A549 (cell line): Measurements from ENCODE around the gene ALPI. TPM values are rescaled to one million over a fixed set of nuclear protein-coding genes. Genes with fewer than 3 reads are reported as not detected.

Experiments
- ATAC-seq, 2 experiments: fragments of 200-7000 bp in 1 of 2; fragments of >200 bp in 1 of 2; cut with Nextera tagmentation in 1 of 2; cut with Tn5 transposase in 1 of 2; 3 replicates each; pipeline versions ENCODE4 v1.8.0 to v1.9.1; 2018 to 2020; ENCODE audit warnings: mild to moderate bottlenecking in 1 of 2, moderate library complexity in 1 of 2
- CTCF ChIA-PET: fragments of 300-600 bp; sonication (Branson Sonifier 250); formaldehyde crosslinking; extraction: SDS; loops from one replicate; lab custom pipeline; 2021; ENCODE audit warnings: antibody characterized with exemption, inconsistent platforms; lab: Yijun Ruan, JAX
- POLR2A ChIA-PET: fragments of 350-600 bp; formaldehyde crosslinking; extraction: SDS; loops from one replicate; lab custom pipeline; 2021; ENCODE audit warnings: antibody characterized with exemption, inconsistent platforms; lab: Yijun Ruan, JAX
- DNase-seq, 2 experiments: peaks; one replicate each; pipeline versions ENCODE4 v3.0.0 to v3.0.0-alpha.2; 2011 to 2016; ENCODE audit warnings: low read depth in 1 of 2, low spot score in 1 of 2
- FAIRE-seq: peaks from 2 replicates; lab custom pipeline; 2011; peaks lifted over from hg19 to GRCh38; lab: Jason Lieb, UNC
- H3K27ac ChIP-seq, 2 experiments: fragments of >200 bp; sonication (Bioruptor Twin); formaldehyde crosslinking; 3 replicates each; pipeline ENCODE4 v1.5.1; 2016 to 2017
- H3K4me1 ChIP-seq: fragments of >200 bp; sonication (Bioruptor Twin); formaldehyde crosslinking; 3 replicates; pipeline ENCODE4 v1.6.1; 2016
- H3K4me2 ChIP-seq: fragments of >200 bp; sonication (Bioruptor Twin); formaldehyde crosslinking; 3 replicates; pipeline ENCODE4 v1.6.1; 2016
- H3K4me3 ChIP-seq: fragments of >200 bp; sonication (Bioruptor Twin); formaldehyde crosslinking; 3 replicates; pipeline ENCODE4 v1.5.1; 2016
- H3K9me3 ChIP-seq: fragments of >200 bp; sonication (Bioruptor Twin); formaldehyde crosslinking; 3 replicates; pipeline ENCODE4 v1.6.1; 2016
- BCL3 ChIP-seq: fragments of >200 bp; sonication (Bioruptor Twin); formaldehyde crosslinking; IDR thresholded peaks from 3 replicates; pipeline ENCODE4 v1.6.1; 2016
- ELK1 ChIP-seq: fragments of 150-350 bp; IDR thresholded peaks from 2 replicates; pipeline ENCODE4 v1.6.1; 2014; ENCODE audit warnings: low read depth, mild to moderate bottlenecking, low read length
- EP300 ChIP-seq, 2 experiments: fragments of >200 bp; sonication (Bioruptor Twin); formaldehyde crosslinking; IDR thresholded peaks; 2 replicates in 1 of 2; 3 replicates in 1 of 2; pipeline ENCODE4 v1.6.1; 2016 to 2017
- FOSB ChIP-seq: fragments of 250-450 bp; sonication (Bioruptor Pico); IDR thresholded peaks from 2 replicates; pipeline ENCODE4 v1.5.0; 2020; ENCODE audit warnings: mild to moderate bottlenecking, moderate library complexity
- FOXS1 ChIP-seq: fragments of 250-450 bp; sonication (Bioruptor Pico); IDR thresholded peaks from 2 replicates; pipeline ENCODE4 v1.5.0; 2020; ENCODE audit warnings: mild to moderate bottlenecking, moderate library complexity
- GATA3 ChIP-seq: IDR thresholded peaks from 2 replicates; pipeline ENCODE4 v1.6.1; 2012; ENCODE audit warnings: borderline replicate concordance
- JUN ChIP-seq, 2 experiments: fragments of >200 bp; sonication (Bioruptor Twin); formaldehyde crosslinking; IDR thresholded peaks; 2 replicates in 1 of 2; 3 replicates in 1 of 2; pipeline ENCODE4 v1.6.1; 2016 to 2017
- MAFK ChIP-seq: fragments of 450-650 bp; IDR thresholded peaks from 2 replicates; pipeline ENCODE4 v1.6.1; 2014; ENCODE audit not compliant: partially characterized antibody
- POLR2AphosphoS2 ChIP-seq: conservative IDR thresholded peaks from 2 replicates; pipeline ENCODE4 v1.6.1; 2012; ENCODE audit warnings: low read length, improper control_type of control experiment, inconsistent platforms
- RNF2 ChIP-seq: fragments of 200-600 bp; sonication (generic); IDR thresholded peaks from 2 replicates; pipeline ENCODE4 v1.6.1; 2016; ENCODE audit warnings: low read depth, mild to moderate bottlenecking, antibody characterized with exemption, moderate library complexity, borderline replicate concordance
- SMC3 ChIP-seq: fragments of >200 bp; sonication (Bioruptor Twin); formaldehyde crosslinking; IDR thresholded peaks from 3 replicates; pipeline ENCODE4 v1.6.1; 2018; ENCODE audit warnings: inconsistent platforms
- TP53 ChIP-seq: fragments of 250-450 bp; sonication (Bioruptor Pico); IDR thresholded peaks from 2 replicates; pipeline ENCODE4 v1.5.0; 2021; ENCODE audit warnings: mild to moderate bottlenecking, moderate library complexity
- ZNF302 ChIP-seq: fragments of 250-450 bp; sonication (Bioruptor Pico); IDR thresholded peaks from 2 replicates; pipeline ENCODE4 v1.9.0; 2021; ENCODE audit warnings: inconsistent platforms, mild to moderate bottlenecking, moderate library complexity
- ZSCAN20 ChIP-seq: fragments of 250-450 bp; sonication (Bioruptor Pico); IDR thresholded peaks from 2 replicates; pipeline ENCODE4 v1.8.0; 2022; ENCODE audit warnings: mild to moderate bottlenecking, moderate library complexity
- WGBS: methylation state at CpG from one replicate; pipeline ENCODE4 v1.1.6; 2017; ENCODE audit errors: missing lambda C conversion rate; 5-methylcytosine and 5-hydroxymethylcytosine counted together
- polyA plus RNA-seq, 4 experiments: library from polyadenylated mRNA; depleted of rRNA in 3 of 4; stranded (reverse); fragments of >200 nt; fragmentation: RNase III in 1 of 4; extraction: RNeasy Plus Mini Kit Qiagen cat#74134 plus additional on column Dnase treatment in 1 of 4; gene quantifications; 2 replicates in 3 of 4; 3 replicates in 1 of 4; pipeline ENCODE4 v1.2.3, GENCODE V29; 2011 to 2017
- TF ChIP-seq, protein P1 (sequence below): fragments of 250-450 bp; sonication (Bioruptor Pico); IDR thresholded peaks from 2 replicates; pipeline ENCODE4 v1.5.0; 2020; ENCODE audit warnings: low read depth, mild to moderate bottlenecking, moderate library complexity
- TF ChIP-seq, protein P2 (sequence below): fragments of >200 bp; sonication (Bioruptor Twin); formaldehyde crosslinking; IDR thresholded peaks from 2 replicates; pipeline ENCODE4 v1.6.1; 2016
- TF ChIP-seq, protein P3 (sequence below): fragments of 200-600 bp; sonication (generic); IDR thresholded peaks from 2 replicates; pipeline ENCODE4 v1.6.1; 2016; ENCODE audit warnings: antibody characterized with exemption, mild to moderate bottlenecking, moderate library complexity
- TF ChIP-seq, protein P4 (sequence below): IDR thresholded peaks from 2 replicates; pipeline ENCODE4 v1.6.1; 2012

ALPI gene
- polyA plus RNA-seq, 2 of the 4 experiments (the other 2 are of a cell fraction) = 0.05 TPM; not detected in 1

GRCh38 chr2:232458661-232459418 is 2.9 kb downstream of the ALPI start:
- DNase-seq = no peak
- no peak overlapping the region for H3K4me2 ChIP-seq
- no peak for FAIRE-seq
- ChIA-PET CTCF (interaction anchor here (1.2 to 2.3 kb wide), 3 partner anchors 11 to 61 kb away, joined by 5 to 7 read pairs (median 6); partner anchors contain the start of gene PRSS56), POLR2A (no interaction called here)
- H3K27ac ChIP-seq = no peak overlapping the region
- WGBS = 68% methylated on average over 32 of the region's 56 CpGs
- H3K9me3 ChIP-seq = no peaks in the 10 kb centered on the region
- H3K4me1 ChIP-seq = no peaks in the 10 kb centered on the region
- TF ChIP-seq ZNF302 (CRISPR knock-in tag) (no peak), POLR2AphosphoS2 (no peak), ZSCAN20 (CRISPR knock-in tag) (no peak), FOSB (CRISPR knock-in tag) (no peak), GATA3 (no peak), TP53 (CRISPR knock-in tag) (no peak), ELK1 (no peak), MAFK (no peak), BCL3 (no peak), RNF2 (no peak), SMC3 (no peak), EP300 (IDR thresholded peaks at IDR 0.05) (no peak), JUN (IDR thresholded peaks at IDR 0.05) (no peak), FOXS1 (no peak)
- TF ChIP-seq, protein P1, sequence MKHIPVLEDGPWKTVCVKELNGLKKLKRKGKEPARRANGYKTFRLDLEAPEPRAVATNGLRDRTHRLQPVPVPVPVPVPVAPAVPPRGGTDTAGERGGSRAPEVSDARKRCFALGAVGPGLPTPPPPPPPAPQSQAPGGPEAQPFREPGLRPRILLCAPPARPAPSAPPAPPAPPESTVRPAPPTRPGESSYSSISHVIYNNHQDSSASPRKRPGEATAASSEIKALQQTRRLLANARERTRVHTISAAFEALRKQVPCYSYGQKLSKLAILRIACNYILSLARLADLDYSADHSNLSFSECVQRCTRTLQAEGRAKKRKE = no peak
- TF ChIP-seq, protein P2, sequence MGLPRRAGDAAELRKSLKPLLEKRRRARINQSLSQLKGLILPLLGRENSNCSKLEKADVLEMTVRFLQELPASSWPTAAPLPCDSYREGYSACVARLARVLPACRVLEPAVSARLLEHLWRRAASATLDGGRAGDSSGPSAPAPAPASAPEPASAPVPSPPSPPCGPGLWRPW = no peak
- TF ChIP-seq, protein P3, sequence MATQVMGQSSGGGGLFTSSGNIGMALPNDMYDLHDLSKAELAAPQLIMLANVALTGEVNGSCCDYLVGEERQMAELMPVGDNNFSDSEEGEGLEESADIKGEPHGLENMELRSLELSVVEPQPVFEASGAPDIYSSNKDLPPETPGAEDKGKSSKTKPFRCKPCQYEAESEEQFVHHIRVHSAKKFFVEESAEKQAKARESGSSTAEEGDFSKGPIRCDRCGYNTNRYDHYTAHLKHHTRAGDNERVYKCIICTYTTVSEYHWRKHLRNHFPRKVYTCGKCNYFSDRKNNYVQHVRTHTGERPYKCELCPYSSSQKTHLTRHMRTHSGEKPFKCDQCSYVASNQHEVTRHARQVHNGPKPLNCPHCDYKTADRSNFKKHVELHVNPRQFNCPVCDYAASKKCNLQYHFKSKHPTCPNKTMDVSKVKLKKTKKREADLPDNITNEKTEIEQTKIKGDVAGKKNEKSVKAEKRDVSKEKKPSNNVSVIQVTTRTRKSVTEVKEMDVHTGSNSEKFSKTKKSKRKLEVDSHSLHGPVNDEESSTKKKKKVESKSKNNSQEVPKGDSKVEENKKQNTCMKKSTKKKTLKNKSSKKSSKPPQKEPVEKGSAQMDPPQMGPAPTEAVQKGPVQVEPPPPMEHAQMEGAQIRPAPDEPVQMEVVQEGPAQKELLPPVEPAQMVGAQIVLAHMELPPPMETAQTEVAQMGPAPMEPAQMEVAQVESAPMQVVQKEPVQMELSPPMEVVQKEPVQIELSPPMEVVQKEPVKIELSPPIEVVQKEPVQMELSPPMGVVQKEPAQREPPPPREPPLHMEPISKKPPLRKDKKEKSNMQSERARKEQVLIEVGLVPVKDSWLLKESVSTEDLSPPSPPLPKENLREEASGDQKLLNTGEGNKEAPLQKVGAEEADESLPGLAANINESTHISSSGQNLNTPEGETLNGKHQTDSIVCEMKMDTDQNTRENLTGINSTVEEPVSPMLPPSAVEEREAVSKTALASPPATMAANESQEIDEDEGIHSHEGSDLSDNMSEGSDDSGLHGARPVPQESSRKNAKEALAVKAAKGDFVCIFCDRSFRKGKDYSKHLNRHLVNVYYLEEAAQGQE = no peak
- TF ChIP-seq, protein P4, sequence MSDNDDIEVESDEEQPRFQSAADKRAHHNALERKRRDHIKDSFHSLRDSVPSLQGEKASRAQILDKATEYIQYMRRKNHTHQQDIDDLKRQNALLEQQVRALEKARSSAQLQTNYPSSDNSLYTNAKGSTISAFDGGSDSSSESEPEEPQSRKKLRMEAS = no peak
- H3K4me3 ChIP-seq = no peak overlapping the region
- no peak for ATAC-seq
